Loucy (cell line): ENCODE data around the gene TPK1.

Source experiments
- EZH2phosphoT487 ChIP-seq: fragments of 200-600 bp; IDR thresholded peaks from 2 replicates; pipeline ENCODE4 v1.6.1; 2018; ENCODE audit warnings: antibody characterized with exemption, mild to moderate bottlenecking, moderate library complexity, borderline replicate concordance
- TF ChIP-seq, protein P1 (sequence below): fragments of 200-600 bp; sonication (generic); conservative IDR thresholded peaks from 2 replicates; pipeline ENCODE4 v1.5.1; 2014; ENCODE audit warnings: mild to moderate bottlenecking, antibody characterized with exemption, low read length

DNA sequence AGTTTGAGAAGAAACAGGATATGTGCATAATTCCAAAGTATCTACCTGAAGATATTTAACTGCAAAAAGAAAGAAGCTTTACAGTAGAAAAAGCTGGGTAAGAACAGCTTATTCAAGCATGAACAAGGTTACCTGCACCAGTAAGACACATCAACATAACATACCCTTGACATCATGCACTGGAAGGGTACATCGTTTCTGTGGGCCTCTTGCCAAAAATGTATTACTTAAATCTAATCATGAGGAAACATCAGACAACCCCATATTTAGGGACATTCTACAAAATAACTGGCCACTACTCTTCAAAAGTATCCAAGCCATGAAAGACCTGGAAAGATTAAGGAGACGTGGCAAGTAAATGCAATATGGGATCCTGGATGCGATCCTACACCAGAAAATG, 18.9 kb downstream of the TPK1 start:
- TF ChIP-seq, protein P1, sequence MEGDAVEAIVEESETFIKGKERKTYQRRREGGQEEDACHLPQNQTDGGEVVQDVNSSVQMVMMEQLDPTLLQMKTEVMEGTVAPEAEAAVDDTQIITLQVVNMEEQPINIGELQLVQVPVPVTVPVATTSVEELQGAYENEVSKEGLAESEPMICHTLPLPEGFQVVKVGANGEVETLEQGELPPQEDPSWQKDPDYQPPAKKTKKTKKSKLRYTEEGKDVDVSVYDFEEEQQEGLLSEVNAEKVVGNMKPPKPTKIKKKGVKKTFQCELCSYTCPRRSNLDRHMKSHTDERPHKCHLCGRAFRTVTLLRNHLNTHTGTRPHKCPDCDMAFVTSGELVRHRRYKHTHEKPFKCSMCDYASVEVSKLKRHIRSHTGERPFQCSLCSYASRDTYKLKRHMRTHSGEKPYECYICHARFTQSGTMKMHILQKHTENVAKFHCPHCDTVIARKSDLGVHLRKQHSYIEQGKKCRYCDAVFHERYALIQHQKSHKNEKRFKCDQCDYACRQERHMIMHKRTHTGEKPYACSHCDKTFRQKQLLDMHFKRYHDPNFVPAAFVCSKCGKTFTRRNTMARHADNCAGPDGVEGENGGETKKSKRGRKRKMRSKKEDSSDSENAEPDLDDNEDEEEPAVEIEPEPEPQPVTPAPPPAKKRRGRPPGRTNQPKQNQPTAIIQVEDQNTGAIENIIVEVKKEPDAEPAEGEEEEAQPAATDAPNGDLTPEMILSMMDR: no peak
- TF ChIP-seq EZH2phosphoT487: no peak
